HL-60/S4 treated with retinoic acid at 250 ng/mL for 4 days and 3 days (cell line): Measurements from ENCODE around the gene TRMT61A.

Experiments used
- in situ Hi-C: fragments of 300-500 bp; cut with MboI; formaldehyde crosslinking; loops from 2 replicates; pipeline ENCODE4 v1.7.0; 2022; ENCODE audit warnings: low sequenced_read_pairs

The TRMT61A gene

DNA sequence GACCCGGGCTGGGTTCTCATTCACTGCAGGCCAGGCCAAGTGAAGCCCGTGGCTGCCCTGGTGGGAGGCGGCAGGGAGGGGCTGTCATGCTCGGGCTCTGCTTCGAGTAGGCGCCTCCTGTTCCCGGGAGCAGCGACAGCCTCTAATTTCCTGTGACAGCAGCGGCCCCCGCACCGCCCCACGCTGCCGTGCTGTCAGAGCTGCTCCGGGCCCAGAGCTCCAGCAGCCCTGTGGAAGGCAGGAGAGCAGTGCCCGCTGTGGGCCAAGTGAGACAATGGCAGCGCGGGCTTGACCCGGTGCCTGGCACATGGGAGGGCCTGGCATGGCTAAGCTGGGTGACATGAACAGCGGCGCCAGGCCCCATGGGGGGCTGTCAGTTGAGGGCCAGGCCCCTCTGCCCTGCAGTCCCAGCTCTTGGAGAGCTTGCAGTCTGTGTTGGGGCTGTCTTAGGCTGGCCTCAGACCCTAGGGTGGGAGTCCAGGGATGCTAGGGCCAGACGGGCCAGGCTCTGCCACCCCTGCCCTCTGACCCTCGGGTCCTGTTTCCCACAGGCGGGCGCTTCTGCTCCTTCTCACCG lies 5.1 kb downstream of the TRMT61A start:
- in situ Hi-C loops, result no loop called here

DNA sequence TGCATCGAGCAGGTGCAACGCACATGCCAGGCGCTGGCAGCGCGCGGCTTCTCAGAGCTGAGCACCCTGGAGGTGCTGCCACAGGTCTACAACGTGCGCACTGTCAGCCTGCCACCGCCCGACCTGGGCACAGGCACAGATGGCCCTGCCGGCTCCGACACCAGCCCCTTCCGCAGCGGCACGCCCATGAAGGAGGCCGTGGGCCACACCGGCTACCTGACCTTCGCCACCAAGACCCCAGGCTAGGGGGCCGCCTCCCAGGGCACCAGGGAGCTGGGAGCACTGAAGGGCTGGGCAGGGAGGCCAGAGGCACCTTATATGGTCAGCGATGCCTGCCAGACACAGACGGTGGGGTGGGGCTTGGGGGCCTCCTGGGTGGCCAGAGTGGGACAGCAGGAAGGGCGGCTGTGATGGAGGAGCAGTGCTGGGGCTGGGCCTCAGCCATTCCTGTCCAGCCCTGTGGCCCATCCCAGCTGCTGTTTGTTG lies 5.6 kb downstream of the TRMT61A start:
- in situ Hi-C loops, result no loop called here

- in situ Hi-C loops, result no loop called here
Measured at GRCh38 chr14:103535081-103535890, 6.3 kb downstream of the TRMT61A start.

DNA sequence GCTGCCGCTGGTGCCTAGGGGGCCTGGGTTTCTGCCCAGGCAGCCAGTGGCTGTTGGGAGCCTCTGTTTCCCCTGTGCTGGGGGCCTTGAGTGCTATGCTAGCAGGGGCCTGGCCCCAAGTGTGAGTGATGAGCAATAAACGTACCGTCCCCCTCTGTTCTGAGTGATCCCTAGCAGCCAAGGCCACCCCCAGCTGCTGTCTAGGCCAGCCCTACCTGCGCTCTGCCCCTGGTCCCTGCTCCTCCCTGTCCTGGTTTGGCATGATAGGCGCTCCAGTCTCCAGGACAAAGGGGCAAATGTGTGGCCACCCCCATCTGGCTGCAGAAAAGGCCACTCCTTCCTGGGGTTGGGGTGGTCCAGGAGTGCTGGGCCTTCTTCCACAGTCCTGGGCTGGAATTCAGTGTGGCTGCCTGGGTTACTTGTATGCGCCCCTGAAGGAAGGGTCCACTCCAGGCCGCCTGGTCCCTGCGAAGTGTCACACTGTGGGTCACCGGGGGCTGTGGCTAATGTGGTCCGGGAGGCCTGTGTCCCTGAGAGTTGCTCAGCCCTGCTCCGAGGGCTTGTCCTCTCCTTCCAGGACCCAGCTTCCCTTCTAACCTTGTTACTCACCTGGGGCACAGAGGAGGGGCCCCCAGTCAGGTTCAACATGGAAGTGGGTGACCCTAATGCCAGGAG lies 7.0 kb downstream of the TRMT61A start:
- in situ Hi-C loops, result no loop called here

GRCh38 chr14:103536693-103537092 lies 7.7 kb downstream of the TRMT61A start:
- in situ Hi-C loops, result no loop called here

DNA sequence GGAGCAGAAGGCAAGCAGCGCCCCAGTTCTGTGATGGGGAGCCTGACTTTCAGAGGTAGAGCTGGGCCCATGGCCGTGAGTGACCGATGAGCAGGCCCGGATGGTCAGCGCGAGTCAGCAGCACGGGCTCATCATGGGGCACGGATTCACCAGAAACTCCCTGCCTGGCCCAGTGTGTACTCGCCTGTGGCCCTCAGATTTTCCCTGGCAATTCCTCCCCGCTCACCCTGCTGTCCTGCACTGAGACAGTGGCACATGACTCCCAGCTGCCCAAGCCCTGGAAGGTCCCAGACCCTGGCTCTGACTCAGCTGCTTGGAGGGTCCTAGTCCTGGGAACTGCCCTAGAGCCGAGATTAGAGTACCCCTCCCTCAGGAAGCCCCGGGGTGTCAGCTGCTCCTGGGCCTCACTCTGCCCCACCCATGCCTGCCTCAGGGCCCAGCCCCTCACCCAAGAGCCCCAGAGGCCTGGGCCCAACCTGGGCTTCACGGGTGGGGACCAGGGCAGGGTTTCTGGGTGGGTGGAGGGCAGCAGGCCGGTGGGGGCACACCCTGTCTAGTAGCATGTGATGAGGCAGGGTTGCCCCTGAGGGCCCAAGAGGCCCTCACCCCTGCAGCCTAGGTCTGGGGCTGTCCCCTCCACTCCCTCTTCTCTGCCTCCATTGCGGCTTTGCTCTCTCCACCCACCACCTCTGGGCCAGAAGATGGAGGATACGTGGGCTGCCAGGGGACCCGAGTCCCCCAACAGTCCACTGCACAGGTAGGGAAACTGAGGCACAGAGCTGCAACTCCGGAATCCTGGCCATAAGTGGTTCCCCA lies 8.4 kb downstream of the TRMT61A start:
- in situ Hi-C loops, result no loop called here

- in situ Hi-C loops, result no loop called here
Measured at GRCh38 chr14:103538291-103539055, 9.5 kb downstream of the TRMT61A start.

DNA sequence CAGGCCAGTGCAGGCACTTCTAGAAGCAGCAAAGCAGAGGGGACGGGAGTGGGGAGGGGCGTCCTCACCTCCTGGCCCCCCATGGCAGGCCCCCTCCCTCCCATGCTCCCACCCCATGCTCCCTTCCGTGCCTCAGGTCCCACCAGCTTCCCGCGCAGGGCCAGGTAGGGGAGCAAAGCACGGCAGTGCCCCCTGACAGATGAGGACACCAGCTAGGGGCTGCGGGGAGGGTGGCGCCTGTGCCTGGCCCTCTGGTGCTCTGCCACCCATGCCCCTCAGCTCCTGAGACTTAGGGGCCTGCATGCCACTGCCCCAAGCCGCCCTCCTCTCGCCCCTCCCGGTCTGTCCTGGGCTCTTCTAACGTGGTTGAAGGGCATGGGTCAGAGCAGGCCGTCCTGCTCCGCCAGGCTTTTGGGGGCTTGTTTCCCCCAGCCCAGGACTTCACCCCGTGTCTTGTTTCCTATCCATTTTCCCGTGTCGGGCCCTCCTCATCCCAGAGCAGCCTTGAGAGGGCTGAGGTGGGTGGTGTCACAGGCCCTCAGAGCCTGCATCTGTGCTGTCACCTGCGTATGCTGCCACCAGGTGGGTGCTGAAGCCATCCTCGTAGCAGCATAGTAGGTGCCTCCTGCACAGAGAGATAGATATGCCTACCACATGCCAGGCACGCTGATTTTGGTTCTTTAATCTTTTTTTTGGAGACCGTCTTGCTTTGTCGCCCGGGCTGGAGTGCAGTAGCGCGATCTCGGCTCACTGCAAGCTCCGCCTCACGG lies 10.2 kb downstream of the TRMT61A start:
- in situ Hi-C loops, result no loop called here

GRCh38 chr14:103540821-103541708 lies 12.1 kb downstream of the TRMT61A start:
- in situ Hi-C loops, result no loop called here

- in situ Hi-C loops, result no loop called here
Measured at GRCh38 chr14:103541709-103542604, 13.0 kb downstream of the TRMT61A start.

- in situ Hi-C loops, result no loop called here
Measured at GRCh38 chr14:103542605-103543088, 13.7 kb downstream of the TRMT61A start.

DNA sequence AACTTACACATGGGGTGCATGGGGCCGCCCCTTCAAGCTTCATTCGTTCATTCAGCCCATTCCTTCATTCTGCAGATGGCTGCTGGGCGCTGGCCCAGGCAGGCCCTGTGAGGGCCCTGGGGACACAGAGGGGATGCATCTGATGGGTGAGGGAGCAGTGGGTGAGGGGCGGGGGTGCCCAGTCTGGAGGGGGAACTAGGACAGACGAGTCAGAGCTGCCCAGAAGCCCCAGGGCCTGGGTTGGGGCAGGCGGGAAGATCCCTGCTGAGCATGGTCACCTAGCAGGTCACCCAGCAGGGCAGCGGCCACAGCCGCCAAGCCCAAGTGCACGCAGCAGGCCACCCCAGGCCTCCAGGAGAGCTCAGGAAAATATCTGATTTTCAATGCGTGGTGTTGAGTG lies 14.1 kb downstream of the TRMT61A start:
- in situ Hi-C loops, result no loop called here

DNA sequence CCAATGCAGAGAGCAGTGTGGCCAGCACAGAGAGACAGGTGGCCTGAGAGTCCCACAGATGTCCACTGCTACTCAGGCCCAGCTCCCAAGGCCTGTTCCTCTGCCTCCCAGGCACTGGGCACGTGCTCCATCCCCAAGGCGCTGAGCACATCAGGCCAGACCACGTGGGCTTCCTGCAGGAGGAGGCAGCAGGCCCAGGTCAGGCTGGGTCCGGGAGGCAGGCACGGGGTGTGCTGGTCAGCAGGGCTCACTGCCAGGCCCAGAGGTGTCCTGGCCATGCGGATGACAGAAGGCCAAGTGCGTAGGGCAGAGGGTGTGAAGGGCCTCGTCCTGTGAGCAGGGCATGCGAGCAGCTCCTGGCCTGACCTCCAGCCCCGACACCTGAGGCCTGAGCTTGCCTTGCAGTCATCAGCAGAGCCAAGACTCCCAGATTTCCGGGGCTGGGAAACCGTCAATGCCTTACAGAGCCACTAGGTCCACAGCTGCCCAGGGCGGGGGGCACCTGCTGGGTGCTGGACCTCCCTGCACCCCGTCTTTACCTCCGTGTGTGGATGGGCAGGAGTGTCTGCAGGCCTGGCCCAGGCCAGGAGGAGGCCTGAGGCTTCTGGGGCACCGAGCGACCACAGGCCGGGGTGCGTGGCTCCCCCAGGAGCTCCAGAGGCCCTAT lies 14.9 kb downstream of the TRMT61A start:
- in situ Hi-C loops, result no loop called here

GRCh38 chr14:103544388-103545218 lies 15.6 kb downstream of the TRMT61A start:
- in situ Hi-C loops, result no loop called here

- in situ Hi-C loops, result no loop called here
Measured at GRCh38 chr14:103545219-103545914, 16.4 kb downstream of the TRMT61A start.
